C4-2B (cell line): ENCODE results near the gene GATA5.

Source experiments
- ZFX ChIP-seq: fragments of 450-650 bp; IDR thresholded peaks from 2 replicates; pipeline ENCODE4 v1.6.1; 2017
- TF ChIP-seq, protein P1 (sequence below): fragments of 450-650 bp; conservative IDR thresholded peaks from 2 replicates; pipeline ENCODE4 v1.5.1; 2017; ENCODE audit warnings: mild to moderate bottlenecking

DNA sequence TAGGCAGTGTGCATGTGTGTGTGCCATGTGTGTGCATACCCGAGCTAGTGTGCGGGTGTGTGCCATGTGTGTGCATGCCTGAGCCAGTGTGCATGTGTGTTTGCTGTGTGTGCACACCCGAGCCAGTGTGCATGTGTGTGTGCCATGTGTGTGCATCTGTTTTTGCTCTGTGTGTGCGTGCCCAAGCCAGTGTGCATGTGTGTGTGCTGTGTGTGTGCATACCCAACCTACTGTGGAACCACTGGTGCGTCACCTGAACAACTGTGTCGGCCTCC, 54.1 kb downstream of the GATA5 start:
- TF ChIP-seq, protein P1, sequence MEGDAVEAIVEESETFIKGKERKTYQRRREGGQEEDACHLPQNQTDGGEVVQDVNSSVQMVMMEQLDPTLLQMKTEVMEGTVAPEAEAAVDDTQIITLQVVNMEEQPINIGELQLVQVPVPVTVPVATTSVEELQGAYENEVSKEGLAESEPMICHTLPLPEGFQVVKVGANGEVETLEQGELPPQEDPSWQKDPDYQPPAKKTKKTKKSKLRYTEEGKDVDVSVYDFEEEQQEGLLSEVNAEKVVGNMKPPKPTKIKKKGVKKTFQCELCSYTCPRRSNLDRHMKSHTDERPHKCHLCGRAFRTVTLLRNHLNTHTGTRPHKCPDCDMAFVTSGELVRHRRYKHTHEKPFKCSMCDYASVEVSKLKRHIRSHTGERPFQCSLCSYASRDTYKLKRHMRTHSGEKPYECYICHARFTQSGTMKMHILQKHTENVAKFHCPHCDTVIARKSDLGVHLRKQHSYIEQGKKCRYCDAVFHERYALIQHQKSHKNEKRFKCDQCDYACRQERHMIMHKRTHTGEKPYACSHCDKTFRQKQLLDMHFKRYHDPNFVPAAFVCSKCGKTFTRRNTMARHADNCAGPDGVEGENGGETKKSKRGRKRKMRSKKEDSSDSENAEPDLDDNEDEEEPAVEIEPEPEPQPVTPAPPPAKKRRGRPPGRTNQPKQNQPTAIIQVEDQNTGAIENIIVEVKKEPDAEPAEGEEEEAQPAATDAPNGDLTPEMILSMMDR: no peak
- TF ChIP-seq ZFX: no peak
